Neural progenitor cell (in vitro differentiated cells): Measurements from ENCODE around the gene PARD3B.

Experiments
- CTCF ChIP-seq: fragments of 200-600 bp; sonication (generic); IDR thresholded peaks from 2 replicates; pipeline ENCODE4 v1.5.1; 2017; ENCODE audit warnings: antibody characterized with exemption, mild to moderate bottlenecking
- EZH2 ChIP-seq: fragments of 200-600 bp; sonication (generic); IDR thresholded peaks from 2 replicates; pipeline ENCODE4 v1.6.1; 2017; ENCODE audit warnings: antibody characterized with exemption, mild to moderate bottlenecking, moderate library complexity

DNA sequence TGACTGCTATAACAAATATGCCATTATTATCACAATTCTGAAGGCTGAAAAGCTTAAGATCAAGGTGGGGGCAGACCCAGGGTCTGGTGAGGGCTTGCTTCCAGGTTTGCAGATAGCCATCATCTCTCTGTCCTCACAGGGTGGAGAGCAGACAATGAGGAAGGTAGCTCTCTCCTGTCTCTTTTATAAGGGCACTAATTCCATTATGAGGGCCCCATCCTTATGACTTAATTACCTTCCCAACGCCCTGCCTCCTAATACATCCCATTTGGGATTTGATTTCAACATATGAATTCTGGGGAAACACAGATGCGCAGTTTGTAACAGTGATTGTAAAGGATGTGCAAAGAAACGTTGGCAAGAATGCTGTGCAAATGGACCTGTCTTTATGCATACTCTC lies 44.8 kb downstream of the PARD3B start:
- TF ChIP-seq EZH2, result no peak
- TF ChIP-seq CTCF, result no peak
